Stomach (tissue), 9 donors: ENCODE measurements around the gene TRIO. TPM values are rescaled to one million over a fixed set of nuclear protein-coding genes. Genes with fewer than 3 reads are reported as not detected.

Experiments used
- DNase-seq, 2 donors: peaks; one replicate each; pipeline versions ENCODE4 v3.0.0 to v3.0.0-alpha.2; 2013 to 2019
- H3K27ac ChIP-seq, 5 donors: fragments of 200-600 bp in 4 of 5; sonication (generic) in 4 of 5; one replicate each; pipeline ENCODE4 v1.5.1; 2013 to 2019; ENCODE audit warnings: mild to moderate bottlenecking in 1 of 5, moderate library complexity in 1 of 5
- H3K27me3 ChIP-seq, 3 donors: fragments of 200-600 bp; sonication (generic); one replicate each; pipeline ENCODE4 v1.5.1; 2017 to 2019; ENCODE audit warnings: mixed run types in 1 of 3
- H3K36me3 ChIP-seq, 4 donors: fragments of 200-600 bp; sonication (generic); 1 replicate in 3 of 4; 2 replicates in 1 of 4; pipeline ENCODE4 v1.5.1; 2016 to 2019
- H3K4me1 ChIP-seq, 4 donors: fragments of 200-600 bp; sonication (generic); one replicate each; pipeline ENCODE4 v1.5.1; 2016 to 2019
- H3K4me3 ChIP-seq, 4 donors: fragments of 200-600 bp; sonication (generic) in 3 of 4; one replicate each; pipeline ENCODE4 v1.5.1; 2016 to 2019; ENCODE audit warnings: mild to moderate bottlenecking in 1 of 4
- H3K9me3 ChIP-seq, 4 donors: fragments of 200-600 bp; sonication (generic); one replicate each; pipeline ENCODE4 v1.5.1; 2016 to 2019
- EP300 ChIP-seq: sonication (generic); formaldehyde crosslinking; IDR thresholded peaks from one replicate; pipeline ENCODE4 v1.6.1; 2017; ENCODE audit warnings: antibody characterized with exemption
- POLR2A ChIP-seq, 4 donors: fragments of 450-650 bp; IDR thresholded peaks; one replicate each; pipeline ENCODE4 v1.6.1; 2016; ENCODE audit warnings: antibody characterized with exemption in 4 of 4, control low read depth in 2 of 4, mild to moderate bottlenecking in 1 of 4, moderate library complexity in 1 of 4
- POLR2AphosphoS5 ChIP-seq, 3 donors: sonication (generic); formaldehyde crosslinking; IDR thresholded peaks; one replicate each; pipeline ENCODE4 v1.6.1; 2016; ENCODE audit warnings: antibody characterized with exemption in 3 of 3
- WGBS, 5 donors: extraction: QIAGEN DNeasy Blood & Tissue Kit in 3 of 5; methylation state at CpG; one replicate each; pipeline versions ENCODE4 v1.1.5 to v1.1.7; 2013 to 2018; 5-methylcytosine and 5-hydroxymethylcytosine counted together
- intact Hi-C: fragments of 100-400 bp; cut with DNase I; formaldehyde crosslinking; loops from one replicate; pipeline ENCODE4 v1.15.1; 2023; ENCODE audit warnings: low total_unique reads
- polyA plus RNA-seq, 3 donors: library from polyadenylated mRNA; stranded (reverse); fragments of 200-250 nt; gene quantifications; one replicate each; pipeline ENCODE4 v1.2.3, GENCODE V29; 2013
- total RNA-seq, 5 donors: library from RNA; depleted of rRNA; stranded (reverse); fragments of >200 nt; gene quantifications; one replicate each; pipeline versions ENCODE4 v1.1.0 to v1.2.3, GENCODE V29; 2014 to 2016
- TF ChIP-seq, protein P1 (sequence below), 7 experiments: fragments of 450-650 bp in 4 of 7; fragments of 200-600 bp in 3 of 7; sonication (generic) in 3 of 7; IDR thresholded peaks; one replicate each; pipeline ENCODE4 v1.5.1; 2016 to 2019; ENCODE audit warnings: antibody characterized with exemption in 7 of 7, control low read depth in 2 of 7, mild to moderate bottlenecking in 1 of 7
- donor health status: healthy with polysubstance abuse.
- donor health status: Bipolar disorder and iron deficiency.
- donor health status: healthy.

The TRIO gene
- total and polyA plus RNA-seq, 8 donors, result 9.9 to 558 (median 127) TPM

- peaks cover 5 to 59% (median 52%) of the 10 kb centered on the region in 4 donors for H3K36me3 ChIP-seq
- no peaks in the 10 kb centered on the region for H3K9me3 ChIP-seq
- TF ChIP-seq, protein P1, sequence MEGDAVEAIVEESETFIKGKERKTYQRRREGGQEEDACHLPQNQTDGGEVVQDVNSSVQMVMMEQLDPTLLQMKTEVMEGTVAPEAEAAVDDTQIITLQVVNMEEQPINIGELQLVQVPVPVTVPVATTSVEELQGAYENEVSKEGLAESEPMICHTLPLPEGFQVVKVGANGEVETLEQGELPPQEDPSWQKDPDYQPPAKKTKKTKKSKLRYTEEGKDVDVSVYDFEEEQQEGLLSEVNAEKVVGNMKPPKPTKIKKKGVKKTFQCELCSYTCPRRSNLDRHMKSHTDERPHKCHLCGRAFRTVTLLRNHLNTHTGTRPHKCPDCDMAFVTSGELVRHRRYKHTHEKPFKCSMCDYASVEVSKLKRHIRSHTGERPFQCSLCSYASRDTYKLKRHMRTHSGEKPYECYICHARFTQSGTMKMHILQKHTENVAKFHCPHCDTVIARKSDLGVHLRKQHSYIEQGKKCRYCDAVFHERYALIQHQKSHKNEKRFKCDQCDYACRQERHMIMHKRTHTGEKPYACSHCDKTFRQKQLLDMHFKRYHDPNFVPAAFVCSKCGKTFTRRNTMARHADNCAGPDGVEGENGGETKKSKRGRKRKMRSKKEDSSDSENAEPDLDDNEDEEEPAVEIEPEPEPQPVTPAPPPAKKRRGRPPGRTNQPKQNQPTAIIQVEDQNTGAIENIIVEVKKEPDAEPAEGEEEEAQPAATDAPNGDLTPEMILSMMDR (IDR thresholded peaks at IDR 0.05), result no peak
- peaks cover 5 to 36% (median 23%) of the 10 kb centered on the region in 4 donors for H3K4me1 ChIP-seq
- DNase-seq, result no peak
- WGBS, 5 donors, result 88 to 95% (median 93%) methylated on average over 10 of the region's 10 CpGs
- intact Hi-C loops, result no loop called here
- H3K27me3 ChIP-seq, result no peaks in the 10 kb centered on the region
- no peak overlapping the region for H3K27ac ChIP-seq
- H3K4me3 ChIP-seq, result no peak overlapping the region
These were observed 283.4 kb downstream of the TRIO start for GRCh38 chr5:14426521-14426920.

DNA sequence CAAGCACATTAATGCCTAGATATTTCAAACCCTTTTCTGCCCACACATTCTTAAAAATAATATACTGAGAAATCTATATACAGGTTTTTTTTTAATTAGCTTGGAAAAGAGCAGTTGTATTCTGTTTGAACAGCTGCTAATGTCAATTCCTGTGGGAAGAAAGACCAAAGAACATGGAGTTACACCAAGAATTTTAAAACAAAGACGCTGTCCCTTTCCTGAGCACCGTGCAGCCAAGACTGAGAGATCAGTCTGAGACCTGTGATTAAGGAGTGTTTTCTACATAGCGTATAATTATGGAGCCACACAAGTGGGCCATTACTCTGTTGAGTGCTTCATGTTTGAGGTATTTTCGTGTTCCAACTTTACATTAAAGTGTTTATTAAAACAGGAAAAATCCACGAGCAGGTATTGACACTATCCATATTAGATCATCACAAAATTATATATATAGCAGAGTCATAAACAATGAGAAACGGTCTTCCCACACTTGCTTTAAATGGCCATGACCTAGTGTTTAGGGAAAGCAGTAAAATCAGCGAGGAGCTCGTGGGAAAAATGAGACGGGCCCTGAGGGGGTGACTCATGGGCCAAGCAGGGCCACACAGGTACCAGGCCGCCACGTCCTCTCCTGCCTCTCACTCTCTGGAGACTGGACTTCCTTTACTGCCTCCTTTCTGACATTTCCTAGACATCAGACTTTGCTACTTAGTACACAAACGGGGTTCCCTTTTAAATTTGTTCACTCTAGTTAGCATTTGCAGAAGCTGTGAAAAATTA is 285.4 kb downstream of the TRIO start:
- Histone ChIP-seq H3K27me3 (no peaks in the 10 kb centered on the region), H3K36me3 (peaks cover 0 to 53% (median 34%) of the 10 kb centered on the region in 4 donors), H3K9me3 (no peaks in the 10 kb centered on the region), H3K27ac (peak overlapping the region; percentile 20 to 69 (median 38)), H3K4me3 (no peak overlapping the region), H3K4me1 (peaks cover 5 to 45% (median 25%) of the 10 kb centered on the region in 4 donors)
- WGBS, 5 donors, result 63 to 79% (median 66%) methylated on average over 12 of the region's 12 CpGs
- TF ChIP-seq, protein P1 (IDR thresholded peaks at IDR 0.05), result no peak
- TF ChIP-seq EP300 (no peak), POLR2A (IDR thresholded peaks at IDR 0.05) (no peak)
- intact Hi-C loops, result no loop called here
- DNase-seq, result no peak

GRCh38 chr5:14429101-14430050 is 286.2 kb downstream of the TRIO start:
- H3K27ac ChIP-seq, result peak overlapping the region in 4 of 5 donors; percentile 20 to 52 (median 34)
- 40 to 63% (median 59%) methylated on average over 13 of the region's 13 CpGs for WGBS, 5 donors

DNA sequence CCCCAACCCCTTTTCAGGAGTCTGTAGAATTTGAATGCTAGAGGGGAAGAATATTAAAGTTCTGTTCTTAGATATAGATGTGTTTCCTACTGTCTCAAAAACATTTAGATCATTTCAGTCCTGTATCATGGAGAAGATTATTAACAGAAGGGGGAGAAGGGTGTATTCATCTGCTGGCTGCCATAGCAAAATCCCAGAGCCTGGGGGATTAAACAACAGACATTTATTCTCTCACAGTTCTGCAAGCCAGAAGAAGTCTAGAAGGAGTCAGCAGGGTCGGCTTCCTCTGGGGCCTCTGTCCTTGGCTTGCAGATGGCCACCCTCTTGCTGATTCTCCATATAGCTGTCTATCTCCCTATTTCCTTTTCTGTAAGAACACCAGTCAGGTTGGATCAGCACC is 288.4 kb downstream of the TRIO start:
- Histone ChIP-seq H3K27me3 (no peaks in the 10 kb centered on the region), H3K4me1 (peaks cover 5 to 47% (median 25%) of the 10 kb centered on the region in 4 donors), H3K36me3 (peaks cover 0 to 33% (median 17%) of the 10 kb centered on the region in 4 donors), H3K9me3 (no peaks in the 10 kb centered on the region), H3K27ac (no peak overlapping the region), H3K4me3 (no peak overlapping the region)
- TF ChIP-seq POLR2AphosphoS5 (IDR thresholded peaks at IDR 0.05) (no peak), POLR2A (IDR thresholded peaks at IDR 0.05) (no peak), EP300 (no peak)
- TF ChIP-seq, protein P1 (IDR thresholded peaks at IDR 0.05), result no peak
- WGBS, 5 donors, result 72 to 91% (median 88%) methylated on average over 1 of the region's 1 CpG
- intact Hi-C loops, result no loop called here
- no peak for DNase-seq

More at GRCh38 chr5:14429101-14430050, 286.2 kb downstream of the TRIO start:
- peaks cover 5 to 47% (median 25%) of the 10 kb centered on the region in 4 donors for H3K4me1 ChIP-seq
- DNase-seq, result peak in 1 of 2 donors; percentile 41
- no peak overlapping the region for H3K4me3 ChIP-seq
- no peaks in the 10 kb centered on the region for H3K27me3 ChIP-seq
- intact Hi-C loops, result no loop called here
- H3K36me3 ChIP-seq, result peaks cover 0 to 47% (median 31%) of the 10 kb centered on the region in 4 donors
- H3K9me3 ChIP-seq, result no peaks in the 10 kb centered on the region
- TF ChIP-seq POLR2A (IDR thresholded peaks at IDR 0.05), result no peak
- no peak for TF ChIP-seq POLR2AphosphoS5 (IDR thresholded peaks at IDR 0.05)
- TF ChIP-seq, protein P1 (IDR thresholded peaks at IDR 0.05), result no peak
- no peak for TF ChIP-seq EP300
